ENCODE measurements around the gene ARNT2. TPM values are rescaled to one million over a fixed set of nuclear protein-coding genes. Genes with fewer than 3 reads are reported as not detected.
"Not testable (repeated sequence)": the region's sequence is repeated elsewhere in the genome, so short reads cannot be mapped to it uniquely, and the experiment has no call there.

Gene ARNT2
- total RNA-seq, 1 donor from 2014 or later: 2.1 TPM

GRCh38 chr15:80502782-80503181, 98.6 kb downstream of the ARNT2 start:
- Histone ChIP-seq H3K4me3 (ENCODE audit: low read length in 3 of 3) (no peak overlapping the region), H3K9ac (ENCODE audit: low read depth in 1 of 3, low read length in 3 of 3) (no peak overlapping the region), H3K4me1 (ENCODE audit: control insufficient read depth in 3 of 3, insufficient read depth in 3 of 3, low read length in 3 of 3) (peaks cover 0 to 3% (median 0%) of the 10 kb centered on the region in 3 donors), H3K27me3 (ENCODE audit: control insufficient read depth in 3 of 3, insufficient read depth in 3 of 3, low read length in 3 of 3) (no peaks in the 10 kb centered on the region), H3K36me3 (ENCODE audit: control insufficient read depth in 3 of 3, insufficient read depth in 3 of 3, low read length in 3 of 3) (no peaks in the 10 kb centered on the region), H3K27ac (ENCODE audit: low read depth, low read length) (no peak overlapping the region), H3K9me3 (ENCODE audit: control insufficient read depth in 3 of 3, low read length in 3 of 3) (peaks cover 0 to 2% (median 0%) of the 10 kb centered on the region in 3 donors)

GRCh38 chr15:80503319-80503952, 99.3 kb downstream of the ARNT2 start:
- Histone ChIP-seq H3K27me3 (ENCODE audit: control insufficient read depth in 3 of 3, insufficient read depth in 3 of 3, low read length in 3 of 3) (no peaks in the 10 kb centered on the region), H3K27ac (ENCODE audit: low read depth, low read length) (no peak overlapping the region), H3K4me3 (ENCODE audit: low read length in 3 of 3) (no peak overlapping the region), H3K9ac (ENCODE audit: low read depth in 1 of 3, low read length in 3 of 3) (no peak overlapping the region), H3K36me3 (ENCODE audit: control insufficient read depth in 3 of 3, insufficient read depth in 3 of 3, low read length in 3 of 3) (no peaks in the 10 kb centered on the region), H3K9me3 (ENCODE audit: control insufficient read depth in 3 of 3, low read length in 3 of 3) (peaks cover 0 to 2% (median 0%) of the 10 kb centered on the region in 3 donors), H3K4me1 (ENCODE audit: control insufficient read depth in 3 of 3, insufficient read depth in 3 of 3, low read length in 3 of 3) (peaks cover 0 to 3% (median 0%) of the 10 kb centered on the region in 3 donors)

- Histone ChIP-seq H3K4me3 (ENCODE audit: low read length in 3 of 3) (no peak overlapping the region), H3K36me3 (ENCODE audit: control insufficient read depth in 3 of 3, insufficient read depth in 3 of 3, low read length in 3 of 3) (no peaks in the 10 kb centered on the region), H3K4me1 (ENCODE audit: control insufficient read depth in 3 of 3, insufficient read depth in 3 of 3, low read length in 3 of 3) (peaks cover 0 to 3% (median 0%) of the 10 kb centered on the region in 3 donors), H3K9me3 (ENCODE audit: control insufficient read depth in 3 of 3, low read length in 3 of 3) (peaks cover 0 to 2% (median 0%) of the 10 kb centered on the region in 3 donors), H3K27ac (ENCODE audit: low read depth, low read length) (no peak overlapping the region), H3K9ac (ENCODE audit: low read depth in 1 of 3, low read length in 3 of 3) (no peak overlapping the region), H3K27me3 (ENCODE audit: control insufficient read depth in 3 of 3, insufficient read depth in 3 of 3, low read length in 3 of 3) (no peaks in the 10 kb centered on the region)
Observed at GRCh38 chr15:80504931-80505330, 100.7 kb downstream of the ARNT2 start.

GRCh38 chr15:80506286-80506893, 102.2 kb downstream of the ARNT2 start:
- Histone ChIP-seq H3K4me1 (ENCODE audit: control insufficient read depth in 3 of 3, insufficient read depth in 3 of 3, low read length in 3 of 3) (peaks cover 0 to 3% (median 0%) of the 10 kb centered on the region in 3 donors), H3K9ac (ENCODE audit: low read depth in 1 of 3, low read length in 3 of 3) (no peak overlapping the region), H3K4me3 (ENCODE audit: low read length in 3 of 3) (no peak overlapping the region), H3K9me3 (ENCODE audit: control insufficient read depth in 3 of 3, low read length in 3 of 3) (peaks cover 0 to 2% (median 0%) of the 10 kb centered on the region in 3 donors), H3K36me3 (ENCODE audit: control insufficient read depth in 3 of 3, insufficient read depth in 3 of 3, low read length in 3 of 3) (no peaks in the 10 kb centered on the region), H3K27me3 (ENCODE audit: control insufficient read depth in 3 of 3, insufficient read depth in 3 of 3, low read length in 3 of 3) (no peaks in the 10 kb centered on the region), H3K27ac (ENCODE audit: low read depth, low read length) (no peak overlapping the region)

GRCh38 chr15:80507131-80507530, 102.9 kb downstream of the ARNT2 start:
- Histone ChIP-seq H3K27ac (ENCODE audit: low read depth, low read length) (no peak overlapping the region), H3K4me1 (ENCODE audit: control insufficient read depth in 3 of 3, insufficient read depth in 3 of 3, low read length in 3 of 3) (peaks cover 0 to 3% (median 0%) of the 10 kb centered on the region in 3 donors), H3K9me3 (ENCODE audit: control insufficient read depth in 3 of 3, low read length in 3 of 3) (peaks cover 0 to 2% (median 0%) of the 10 kb centered on the region in 3 donors), H3K9ac (ENCODE audit: low read depth in 1 of 3, low read length in 3 of 3) (no peak overlapping the region), H3K4me3 (ENCODE audit: low read length in 3 of 3) (no peak overlapping the region), H3K27me3 (ENCODE audit: control insufficient read depth in 3 of 3, insufficient read depth in 3 of 3, low read length in 3 of 3) (no peaks in the 10 kb centered on the region), H3K36me3 (ENCODE audit: control insufficient read depth in 3 of 3, insufficient read depth in 3 of 3, low read length in 3 of 3) (no peaks in the 10 kb centered on the region)

GRCh38 chr15:80507638-80508316, 103.6 kb downstream of the ARNT2 start:
- Histone ChIP-seq H3K9ac (ENCODE audit: low read depth in 1 of 3, low read length in 3 of 3) (no peak overlapping the region), H3K9me3 (ENCODE audit: control insufficient read depth in 3 of 3, low read length in 3 of 3) (peaks cover 0 to 2% (median 0%) of the 10 kb centered on the region in 3 donors), H3K36me3 (ENCODE audit: control insufficient read depth in 3 of 3, insufficient read depth in 3 of 3, low read length in 3 of 3) (no peaks in the 10 kb centered on the region), H3K4me3 (ENCODE audit: low read length in 3 of 3) (no peak overlapping the region), H3K27ac (ENCODE audit: low read depth, low read length) (no peak overlapping the region), H3K27me3 (ENCODE audit: control insufficient read depth in 3 of 3, insufficient read depth in 3 of 3, low read length in 3 of 3) (no peaks in the 10 kb centered on the region), H3K4me1 (ENCODE audit: control insufficient read depth in 3 of 3, insufficient read depth in 3 of 3, low read length in 3 of 3) (peaks cover 0 to 2% (median 0%) of the 10 kb centered on the region in 3 donors)

- Histone ChIP-seq H3K4me1 (ENCODE audit: control insufficient read depth in 3 of 3, insufficient read depth in 3 of 3, low read length in 3 of 3) (no peaks in the 10 kb centered on the region), H3K27ac (ENCODE audit: low read depth, low read length) (no peak overlapping the region), H3K36me3 (ENCODE audit: control insufficient read depth in 3 of 3, insufficient read depth in 3 of 3, low read length in 3 of 3) (no peaks in the 10 kb centered on the region), H3K9me3 (ENCODE audit: control insufficient read depth in 3 of 3, low read length in 3 of 3) (peaks cover 0 to 1% (median 0%) of the 10 kb centered on the region in 3 donors), H3K4me3 (ENCODE audit: low read length in 3 of 3) (no peak overlapping the region), H3K27me3 (ENCODE audit: control insufficient read depth in 3 of 3, insufficient read depth in 3 of 3, low read length in 3 of 3) (no peaks in the 10 kb centered on the region), H3K9ac (ENCODE audit: low read depth in 1 of 3, low read length in 3 of 3) (no peak overlapping the region)
Observed at GRCh38 chr15:80508783-80509182, 104.6 kb downstream of the ARNT2 start.

GRCh38 chr15:80509800-80510199, 105.6 kb downstream of the ARNT2 start:
- no peaks in the 10 kb centered on the region for H3K27me3 ChIP-seq (ENCODE audit: control insufficient read depth in 3 of 3, insufficient read depth in 3 of 3, low read length in 3 of 3)
- H3K4me3 ChIP-seq (ENCODE audit: low read length in 3 of 3): no peak overlapping the region
- H3K9ac ChIP-seq (ENCODE audit: low read depth in 1 of 3, low read length in 3 of 3): no peak overlapping the region
- no peaks in the 10 kb centered on the region for H3K4me1 ChIP-seq (ENCODE audit: control insufficient read depth in 3 of 3, insufficient read depth in 3 of 3, low read length in 3 of 3)
- H3K36me3 ChIP-seq (ENCODE audit: control insufficient read depth in 3 of 3, insufficient read depth in 3 of 3, low read length in 3 of 3): no peaks in the 10 kb centered on the region
- H3K27ac ChIP-seq (ENCODE audit: low read depth, low read length): no peak overlapping the region
- H3K9me3 ChIP-seq (ENCODE audit: control insufficient read depth in 3 of 3, low read length in 3 of 3): no peaks in the 10 kb centered on the region

GRCh38 chr15:80510985-80511384, 106.8 kb downstream of the ARNT2 start:
- not testable (repeated sequence) for H3K27ac ChIP-seq (ENCODE audit: low read depth, low read length); H3K27me3 ChIP-seq (ENCODE audit: control insufficient read depth in 3 of 3, insufficient read depth in 3 of 3, low read length in 3 of 3); H3K36me3 ChIP-seq (ENCODE audit: control insufficient read depth in 3 of 3, insufficient read depth in 3 of 3, low read length in 3 of 3); H3K4me3 ChIP-seq (ENCODE audit: low read length in 3 of 3); H3K9ac ChIP-seq (ENCODE audit: low read depth in 1 of 3, low read length in 3 of 3); H3K9me3 ChIP-seq (ENCODE audit: control insufficient read depth in 3 of 3, low read length in 3 of 3); H3K4me1 ChIP-seq (ENCODE audit: control insufficient read depth in 3 of 3, insufficient read depth in 3 of 3, low read length in 3 of 3)

Data from skeletal muscle tissue (tissue), 4 donors.